NK-92 treated with Interleukin-12 subunit alpha and Interleukin-12 subunit beta, amount 100 ng/mL, for 24 hours (cell line): Measurements from ENCODE around the gene KLHL30.

Experiments
- DNase-seq: peaks from one replicate; lab custom pipeline; 2025; lab: John Stamatoyannopoulos, UW

Gene KLHL30

GRCh38 chr2:238120463-238121298, 17.8 kb upstream of the KLHL30 start:
- DNase-seq: no peak

GRCh38 chr2:238121511-238122286, 16.8 kb upstream of the KLHL30 start:
- no peak for DNase-seq

- DNase-seq: no peak
Observed at GRCh38 chr2:238122287-238123217, 15.9 kb upstream of the KLHL30 start.

- DNase-seq: no peak
Observed at GRCh38 chr2:238123218-238123971, 15.1 kb upstream of the KLHL30 start.

GRCh38 chr2:238123991-238124470, 14.4 kb upstream of the KLHL30 start:
- DNase-seq: no peak

GRCh38 chr2:238124488-238125126, 13.9 kb upstream of the KLHL30 start:
- no peak for DNase-seq

GRCh38 chr2:238125127-238125885, 13.2 kb upstream of the KLHL30 start:
- no peak for DNase-seq

- no peak for DNase-seq
Observed at GRCh38 chr2:238126338-238126737, 12.1 kb upstream of the KLHL30 start.

- no peak for DNase-seq
Observed at GRCh38 chr2:238126775-238127164, 11.7 kb upstream of the KLHL30 start.

- DNase-seq: no peak
Observed at GRCh38 chr2:238127165-238128060, 11.1 kb upstream of the KLHL30 start.

GRCh38 chr2:238128061-238128440, 10.4 kb upstream of the KLHL30 start:
- DNase-seq: no peak

GRCh38 chr2:238128534-238129001, 9.9 kb upstream of the KLHL30 start:
- no peak for DNase-seq

- DNase-seq: no peak
Observed at GRCh38 chr2:238129166-238130010, 9.1 kb upstream of the KLHL30 start.

GRCh38 chr2:238130111-238130695, 8.3 kb upstream of the KLHL30 start:
- DNase-seq: no peak

- no peak for DNase-seq
Observed at GRCh38 chr2:238130696-238131628, 7.5 kb upstream of the KLHL30 start.

GRCh38 chr2:238131761-238132462, 6.6 kb upstream of the KLHL30 start:
- DNase-seq: no peak
